Measurements from ENCODE around the gene GSTO1. TPM values are rescaled to one million over a fixed set of nuclear protein-coding genes. Genes with fewer than 3 reads are reported as not detected.

Gene GSTO1
- total and polyA plus RNA-seq, 2 of the 13 experiments (the other 11 are each of a cell fraction or from before 2014, with no cell fraction given), result 228 to 300 TPM

DNA sequence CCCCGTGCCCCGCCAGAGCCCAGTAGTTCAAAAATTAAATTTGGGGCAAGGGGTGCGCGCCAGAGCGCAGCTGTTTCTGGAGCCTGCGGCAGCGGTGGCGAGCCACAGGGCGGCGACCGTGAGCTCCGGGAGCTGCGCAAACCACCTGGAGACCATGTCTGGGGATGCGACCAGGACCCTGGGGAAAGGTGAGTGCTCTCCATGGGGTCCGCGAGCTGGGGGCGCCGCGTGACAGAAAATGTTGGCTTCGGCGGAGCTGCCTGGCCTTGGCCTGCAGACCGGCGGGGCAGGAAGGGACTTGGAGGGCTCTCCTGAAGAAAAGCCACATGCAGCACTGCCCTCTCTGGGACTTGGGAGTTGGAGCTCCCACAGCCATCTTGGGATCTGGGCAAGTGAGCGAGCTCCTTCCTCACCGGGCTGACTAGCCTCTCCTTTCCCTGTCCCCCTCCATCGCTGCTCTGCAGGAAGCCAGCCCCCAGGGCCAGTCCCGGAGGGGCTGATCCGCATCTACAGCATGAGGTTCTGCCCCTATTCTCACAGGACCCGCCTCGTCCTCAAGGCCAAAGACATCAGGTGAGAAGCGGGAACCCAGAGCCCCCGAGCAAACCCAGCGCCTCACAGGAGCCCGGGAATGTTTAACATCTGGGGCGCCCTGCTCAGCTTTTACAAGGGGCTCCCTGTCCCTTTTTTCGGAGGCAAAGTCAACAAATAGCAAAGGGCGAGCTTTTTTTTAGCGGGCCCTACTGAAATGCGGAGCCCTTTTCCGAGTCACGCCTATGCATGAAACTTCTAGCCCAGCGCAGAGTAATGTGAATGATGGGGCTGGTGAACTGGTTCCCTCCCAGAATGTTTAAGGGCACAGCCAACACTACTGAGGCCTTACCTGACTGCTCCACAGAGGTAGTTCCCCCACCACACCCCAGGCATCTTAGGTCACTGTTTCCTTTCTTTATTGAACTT, 20.4 kb downstream of the GSTO1 start (continued):
- TF ChIP-seq, protein P1, sequence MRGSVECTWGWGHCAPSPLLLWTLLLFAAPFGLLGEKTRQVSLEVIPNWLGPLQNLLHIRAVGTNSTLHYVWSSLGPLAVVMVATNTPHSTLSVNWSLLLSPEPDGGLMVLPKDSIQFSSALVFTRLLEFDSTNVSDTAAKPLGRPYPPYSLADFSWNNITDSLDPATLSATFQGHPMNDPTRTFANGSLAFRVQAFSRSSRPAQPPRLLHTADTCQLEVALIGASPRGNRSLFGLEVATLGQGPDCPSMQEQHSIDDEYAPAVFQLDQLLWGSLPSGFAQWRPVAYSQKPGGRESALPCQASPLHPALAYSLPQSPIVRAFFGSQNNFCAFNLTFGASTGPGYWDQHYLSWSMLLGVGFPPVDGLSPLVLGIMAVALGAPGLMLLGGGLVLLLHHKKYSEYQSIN (CRISPR knock-in tag; IDR thresholded peaks at IDR 0.05; ENCODE audit: borderline replicate concordance), result no peak
- TF ChIP-seq ZNF776 (CRISPR knock-in tag; IDR thresholded peaks at IDR 0.05), result no peak
- TF ChIP-seq BCL6 (CRISPR knock-in tag; IDR thresholded peaks at IDR 0.05), result no peak
- TF ChIP-seq, protein P2, sequence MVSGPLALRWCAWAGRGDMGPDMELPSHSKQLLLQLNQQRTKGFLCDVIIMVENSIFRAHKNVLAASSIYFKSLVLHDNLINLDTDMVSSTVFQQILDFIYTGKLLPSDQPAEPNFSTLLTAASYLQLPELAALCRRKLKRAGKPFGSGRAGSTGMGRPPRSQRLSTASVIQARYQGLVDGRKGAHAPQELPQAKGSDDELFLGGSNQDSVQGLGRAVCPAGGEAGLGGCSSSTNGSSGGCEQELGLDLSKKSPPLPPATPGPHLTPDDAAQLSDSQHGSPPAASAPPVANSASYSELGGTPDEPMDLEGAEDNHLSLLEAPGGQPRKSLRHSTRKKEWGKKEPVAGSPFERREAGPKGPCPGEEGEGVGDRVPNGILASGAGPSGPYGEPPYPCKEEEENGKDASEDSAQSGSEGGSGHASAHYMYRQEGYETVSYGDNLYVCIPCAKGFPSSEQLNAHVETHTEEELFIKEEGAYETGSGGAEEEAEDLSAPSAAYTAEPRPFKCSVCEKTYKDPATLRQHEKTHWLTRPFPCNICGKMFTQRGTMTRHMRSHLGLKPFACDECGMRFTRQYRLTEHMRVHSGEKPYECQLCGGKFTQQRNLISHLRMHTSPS (CRISPR knock-in tag; IDR thresholded peaks at IDR 0.05; ENCODE audit: low read depth), result no peak
- TF ChIP-seq ZSCAN20 (CRISPR knock-in tag; IDR thresholded peaks at IDR 0.05; ENCODE audit: borderline replicate concordance), result no peak
- TF ChIP-seq ZNF431 (CRISPR knock-in tag; IDR thresholded peaks at IDR 0.05; ENCODE audit: borderline replicate concordance, low read depth), result no peak
- no peak for TF ChIP-seq ZNF232 (CRISPR knock-in tag; IDR thresholded peaks at IDR 0.05; ENCODE audit: borderline replicate concordance)
- no peak for TF ChIP-seq ZNF326 (CRISPR knock-in tag; IDR thresholded peaks at IDR 0.05; ENCODE audit: borderline replicate concordance)
- no peak for TF ChIP-seq ARNT (IDR thresholded peaks at IDR 0.05)
- TF ChIP-seq ZNF572 (CRISPR knock-in tag; IDR thresholded peaks at IDR 0.05), result 0 out of 2 replicates have a peak, but pooled peaks have one; percentile 16
- TF ChIP-seq, protein P3, sequence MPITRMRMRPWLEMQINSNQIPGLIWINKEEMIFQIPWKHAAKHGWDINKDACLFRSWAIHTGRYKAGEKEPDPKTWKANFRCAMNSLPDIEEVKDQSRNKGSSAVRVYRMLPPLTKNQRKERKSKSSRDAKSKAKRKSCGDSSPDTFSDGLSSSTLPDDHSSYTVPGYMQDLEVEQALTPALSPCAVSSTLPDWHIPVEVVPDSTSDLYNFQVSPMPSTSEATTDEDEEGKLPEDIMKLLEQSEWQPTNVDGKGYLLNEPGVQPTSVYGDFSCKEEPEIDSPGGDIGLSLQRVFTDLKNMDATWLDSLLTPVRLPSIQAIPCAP (CRISPR knock-in tag; IDR thresholded peaks at IDR 0.05; ENCODE audit: low read depth), result no peak
- TF ChIP-seq, protein P4, sequence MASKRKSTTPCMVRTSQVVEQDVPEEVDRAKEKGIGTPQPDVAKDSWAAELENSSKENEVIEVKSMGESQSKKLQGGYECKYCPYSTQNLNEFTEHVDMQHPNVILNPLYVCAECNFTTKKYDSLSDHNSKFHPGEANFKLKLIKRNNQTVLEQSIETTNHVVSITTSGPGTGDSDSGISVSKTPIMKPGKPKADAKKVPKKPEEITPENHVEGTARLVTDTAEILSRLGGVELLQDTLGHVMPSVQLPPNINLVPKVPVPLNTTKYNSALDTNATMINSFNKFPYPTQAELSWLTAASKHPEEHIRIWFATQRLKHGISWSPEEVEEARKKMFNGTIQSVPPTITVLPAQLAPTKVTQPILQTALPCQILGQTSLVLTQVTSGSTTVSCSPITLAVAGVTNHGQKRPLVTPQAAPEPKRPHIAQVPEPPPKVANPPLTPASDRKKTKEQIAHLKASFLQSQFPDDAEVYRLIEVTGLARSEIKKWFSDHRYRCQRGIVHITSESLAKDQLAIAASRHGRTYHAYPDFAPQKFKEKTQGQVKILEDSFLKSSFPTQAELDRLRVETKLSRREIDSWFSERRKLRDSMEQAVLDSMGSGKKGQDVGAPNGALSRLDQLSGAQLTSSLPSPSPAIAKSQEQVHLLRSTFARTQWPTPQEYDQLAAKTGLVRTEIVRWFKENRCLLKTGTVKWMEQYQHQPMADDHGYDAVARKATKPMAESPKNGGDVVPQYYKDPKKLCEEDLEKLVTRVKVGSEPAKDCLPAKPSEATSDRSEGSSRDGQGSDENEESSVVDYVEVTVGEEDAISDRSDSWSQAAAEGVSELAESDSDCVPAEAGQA (IDR thresholded peaks at IDR 0.05; ENCODE audit: low read depth), result 0 out of 2 replicates have a peak, but pooled peaks have one; percentile 29
- TF ChIP-seq, protein P4 (CRISPR knock-in tag; IDR thresholded peaks at IDR 0.05; ENCODE audit: borderline replicate concordance), result no peak
- TF ChIP-seq, protein P5, sequence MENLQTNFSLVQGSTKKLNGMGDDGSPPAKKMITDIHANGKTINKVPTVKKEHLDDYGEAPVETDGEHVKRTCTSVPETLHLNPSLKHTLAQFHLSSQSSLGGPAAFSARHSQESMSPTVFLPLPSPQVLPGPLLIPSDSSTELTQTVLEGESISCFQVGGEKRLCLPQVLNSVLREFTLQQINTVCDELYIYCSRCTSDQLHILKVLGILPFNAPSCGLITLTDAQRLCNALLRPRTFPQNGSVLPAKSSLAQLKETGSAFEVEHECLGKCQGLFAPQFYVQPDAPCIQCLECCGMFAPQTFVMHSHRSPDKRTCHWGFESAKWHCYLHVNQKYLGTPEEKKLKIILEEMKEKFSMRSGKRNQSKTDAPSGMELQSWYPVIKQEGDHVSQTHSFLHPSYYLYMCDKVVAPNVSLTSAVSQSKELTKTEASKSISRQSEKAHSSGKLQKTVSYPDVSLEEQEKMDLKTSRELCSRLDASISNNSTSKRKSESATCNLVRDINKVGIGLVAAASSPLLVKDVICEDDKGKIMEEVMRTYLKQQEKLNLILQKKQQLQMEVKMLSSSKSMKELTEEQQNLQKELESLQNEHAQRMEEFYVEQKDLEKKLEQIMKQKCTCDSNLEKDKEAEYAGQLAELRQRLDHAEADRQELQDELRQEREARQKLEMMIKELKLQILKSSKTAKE (CRISPR knock-in tag; IDR thresholded peaks at IDR 0.05; ENCODE audit: borderline replicate concordance), result no peak
- no peak for TF ChIP-seq SIN3B (IDR thresholded peaks at IDR 0.05; ENCODE audit: low read length)
- TF ChIP-seq ZNF556 (CRISPR knock-in tag; IDR thresholded peaks at IDR 0.05; ENCODE audit: borderline replicate concordance), result no peak

All from HepG2 (cell line).